T-helper 22 cell (primary cell): Measurements from ENCODE around the gene COL9A2.

ENCODE experiments used
- DNase-seq: peaks from one replicate; pipeline ENCODE4 v3.0.0-alpha.2; 2020; ENCODE audit warnings: low read depth

COL9A2 gene

DNA sequence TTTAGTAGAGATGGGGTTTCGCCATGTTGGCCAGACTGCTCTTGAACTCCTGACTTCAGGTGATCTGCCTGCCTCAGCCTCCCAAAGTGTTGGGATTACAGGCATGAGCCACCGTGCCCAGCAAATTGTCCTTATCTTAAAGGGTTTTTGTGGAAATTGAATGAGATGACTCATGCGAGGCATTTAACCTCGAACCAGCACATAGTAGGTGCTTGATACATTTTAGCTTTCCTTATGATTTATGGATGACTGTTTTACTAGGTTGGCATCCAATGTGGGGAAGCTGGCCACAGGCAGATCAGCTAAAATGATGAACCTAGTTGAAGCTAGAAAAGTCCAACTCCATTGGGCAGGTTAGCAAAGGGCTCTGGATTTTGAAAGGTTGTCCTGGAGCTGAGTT, 1.4 kb upstream of the COL9A2 start:
- DNase-seq: no peak

DNA sequence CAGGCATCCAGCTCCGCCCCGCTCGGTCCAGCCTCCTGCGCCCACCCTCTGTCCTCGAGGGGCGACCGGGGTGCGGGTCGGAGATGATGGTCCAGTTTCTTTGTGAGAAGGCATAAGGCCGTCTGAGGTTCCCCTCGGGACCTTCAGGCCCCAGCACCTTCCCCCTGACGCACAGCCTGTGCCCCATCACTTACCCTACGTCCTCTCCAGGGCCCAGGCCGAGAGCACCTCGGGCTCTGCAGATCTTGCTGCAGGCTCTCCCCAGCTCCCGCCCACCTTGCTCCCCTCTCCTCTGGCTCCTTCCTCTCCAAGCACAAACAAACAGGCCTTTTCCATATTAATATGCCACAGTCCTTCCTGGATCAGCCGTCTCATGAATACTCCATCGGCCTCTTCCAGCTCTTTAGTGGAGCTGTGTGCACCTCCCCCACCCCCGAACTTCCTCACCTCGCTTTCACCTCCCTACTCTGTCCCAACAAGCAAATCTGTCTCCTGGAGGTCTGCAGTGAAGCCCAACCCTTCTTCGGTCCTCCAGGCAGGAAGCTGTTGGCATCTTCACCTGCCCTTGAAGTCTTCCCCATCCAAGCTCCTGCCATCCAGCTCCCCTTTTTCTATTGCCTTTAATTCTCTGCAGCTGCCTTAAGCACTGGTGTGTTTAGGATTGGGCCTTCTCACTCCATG, 448 bp upstream of the COL9A2 start:
- no peak for DNase-seq

DNA sequence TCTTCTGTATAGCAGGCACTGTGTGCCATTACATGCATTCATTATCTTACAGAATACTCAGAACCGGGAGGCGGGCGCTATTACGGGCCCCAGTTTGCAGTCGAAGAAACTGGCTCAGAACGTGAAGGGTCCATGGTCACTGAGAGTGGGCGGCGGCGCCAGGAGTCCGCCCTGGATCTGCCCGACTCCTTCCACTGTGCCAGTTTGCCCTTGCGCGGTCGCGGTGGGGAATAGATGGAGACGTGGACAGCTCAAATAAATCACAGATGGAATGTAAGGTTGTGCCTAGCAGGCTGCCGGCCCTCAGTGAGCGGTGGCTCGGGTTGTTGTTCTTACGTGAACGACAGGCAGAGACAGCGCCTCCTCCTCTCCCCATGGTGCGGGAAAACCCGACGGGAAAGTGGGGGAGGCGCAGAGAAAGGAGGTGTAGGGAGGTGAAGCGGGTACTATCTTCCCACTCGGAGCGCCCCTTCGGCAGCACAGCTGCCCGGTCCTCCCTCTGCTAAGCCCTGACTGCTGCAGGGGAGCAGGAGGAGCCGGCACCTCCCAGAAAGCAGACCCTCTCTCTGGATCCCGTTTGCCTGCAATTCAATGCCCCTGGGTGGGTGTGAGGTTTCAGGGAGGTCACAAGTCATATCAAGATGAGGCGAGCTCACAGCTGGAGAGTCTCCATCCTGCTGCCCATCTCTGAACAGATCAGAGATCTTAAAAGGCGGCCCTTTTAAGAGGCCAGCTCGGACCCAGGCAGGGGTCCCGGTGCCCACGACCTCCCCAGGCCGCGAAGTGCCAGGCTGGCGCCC, 1.1 kb downstream of the COL9A2 start:
- no peak for DNase-seq

DNA sequence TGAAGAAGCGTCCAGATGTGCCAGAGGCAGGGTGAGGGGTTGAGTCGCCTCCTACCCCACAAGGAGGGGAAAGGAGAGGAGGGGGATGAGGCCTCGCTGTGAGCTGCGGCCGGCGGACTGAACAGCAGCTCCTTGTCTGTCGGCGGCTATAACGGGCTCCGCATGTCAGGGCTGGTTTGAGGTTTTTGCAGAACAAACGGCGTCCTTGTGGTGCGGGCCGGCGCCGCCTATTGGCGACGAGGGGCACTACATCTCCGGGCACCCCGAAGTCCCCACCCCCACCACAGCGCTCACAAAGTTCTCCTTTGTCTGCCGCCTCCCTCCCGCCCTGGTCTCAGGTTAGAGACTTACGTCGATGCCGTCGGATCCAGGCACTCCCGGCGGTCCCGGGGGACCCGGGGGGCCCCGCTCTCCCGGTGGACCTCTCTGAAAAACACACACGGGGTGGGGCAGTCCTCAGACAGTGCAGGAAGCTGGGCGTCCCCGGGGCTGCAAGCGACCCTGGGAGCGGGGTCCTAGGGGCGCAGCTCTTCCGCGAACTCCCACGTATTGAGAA, 1.8 kb downstream of the COL9A2 start:
- DNase-seq: peak; percentile 64

DNA sequence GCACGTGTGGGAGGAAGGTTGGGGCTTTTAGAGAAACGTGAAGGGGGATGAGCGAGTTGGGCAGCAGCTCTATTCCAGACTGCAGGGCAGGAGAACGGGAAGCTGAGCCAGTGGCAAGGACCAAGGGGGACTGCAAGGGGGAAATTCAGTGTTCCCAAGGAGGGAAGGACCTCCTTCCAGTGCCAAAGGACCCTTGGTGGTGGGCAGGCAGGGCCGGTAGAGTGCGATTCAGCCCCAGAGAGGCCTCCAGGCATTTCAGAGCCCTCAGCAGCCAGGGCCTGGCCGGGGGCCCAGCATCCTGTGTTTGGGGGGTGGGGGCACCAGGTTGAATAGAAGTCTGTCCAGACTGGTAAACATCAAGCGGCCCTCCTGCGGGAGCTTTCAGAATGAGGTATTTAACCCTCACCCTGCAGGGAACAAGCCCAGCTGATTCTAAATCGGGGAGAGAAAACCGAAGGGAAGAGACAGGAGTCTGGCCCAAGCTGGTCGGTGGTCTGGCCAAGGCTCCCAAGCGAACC, 2.3 kb downstream of the COL9A2 start:
- DNase-seq: no peak

DNA sequence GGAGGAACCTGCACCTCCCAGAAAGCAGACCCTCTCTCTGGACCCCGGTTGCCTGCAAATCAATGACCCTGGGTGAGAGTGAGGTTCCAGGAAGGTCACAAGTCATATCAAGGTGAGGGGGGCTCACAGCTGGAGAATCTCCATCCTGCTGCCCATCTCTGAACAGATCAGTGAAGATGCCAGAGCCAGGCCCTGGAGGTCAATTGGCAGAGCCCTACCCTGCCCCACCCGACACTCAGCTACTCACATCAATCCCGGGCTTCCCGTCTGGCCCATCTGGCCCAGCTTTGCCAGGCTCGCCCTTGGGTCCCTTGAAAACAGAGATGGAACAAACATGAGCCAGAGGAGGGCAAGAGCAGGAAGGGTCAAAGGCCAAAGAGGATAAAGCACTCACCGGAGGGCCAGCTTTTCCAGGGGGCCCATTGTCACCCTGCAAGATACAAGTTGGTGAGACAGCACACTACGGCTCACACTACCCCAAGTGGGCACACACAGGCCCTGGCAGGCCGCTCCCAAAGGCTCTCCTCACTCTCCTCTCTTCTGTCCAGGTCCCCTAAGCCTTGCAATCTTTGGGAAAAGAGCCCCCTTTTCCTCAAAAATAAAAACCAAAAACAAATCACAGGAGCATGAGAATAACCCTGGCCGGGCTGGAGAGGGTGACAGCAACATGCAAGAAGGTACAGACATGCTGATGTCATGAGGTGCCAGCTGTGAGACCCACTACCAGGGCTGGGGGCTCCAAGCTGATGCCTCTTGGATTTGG, 2.9 kb downstream of the COL9A2 start:
- DNase-seq: no peak

DNA sequence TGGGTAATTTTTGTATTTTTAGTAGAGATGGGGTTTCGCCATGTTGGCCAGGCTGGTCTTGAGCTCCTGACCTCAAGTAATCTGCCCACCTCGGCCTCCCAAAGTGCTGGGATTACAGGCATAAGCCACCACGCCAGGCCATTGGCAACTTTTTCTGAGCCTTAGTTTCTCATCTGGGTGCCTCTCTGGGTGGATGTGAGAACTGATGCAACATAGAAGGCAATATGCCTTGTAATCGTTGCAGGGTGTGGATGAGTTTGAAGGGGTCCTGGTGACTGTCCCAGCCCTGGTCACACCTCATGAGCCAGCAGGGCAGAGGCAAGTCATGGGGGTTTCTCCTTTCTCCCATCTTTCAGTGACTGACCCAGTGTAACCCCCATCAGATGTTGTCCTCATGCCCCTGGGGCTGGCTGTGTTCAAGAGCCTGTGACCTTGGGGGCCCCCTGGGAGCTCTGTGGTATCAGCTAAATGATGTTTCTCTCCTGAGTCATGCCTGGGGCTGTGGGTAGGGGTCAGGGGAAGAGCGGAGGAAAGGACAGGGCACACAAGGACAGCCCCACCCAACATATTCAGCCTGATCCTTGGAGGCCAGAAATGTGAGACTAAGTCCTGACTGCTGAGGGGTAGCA, 3.6 kb downstream of the COL9A2 start:
- DNase-seq: no peak

DNA sequence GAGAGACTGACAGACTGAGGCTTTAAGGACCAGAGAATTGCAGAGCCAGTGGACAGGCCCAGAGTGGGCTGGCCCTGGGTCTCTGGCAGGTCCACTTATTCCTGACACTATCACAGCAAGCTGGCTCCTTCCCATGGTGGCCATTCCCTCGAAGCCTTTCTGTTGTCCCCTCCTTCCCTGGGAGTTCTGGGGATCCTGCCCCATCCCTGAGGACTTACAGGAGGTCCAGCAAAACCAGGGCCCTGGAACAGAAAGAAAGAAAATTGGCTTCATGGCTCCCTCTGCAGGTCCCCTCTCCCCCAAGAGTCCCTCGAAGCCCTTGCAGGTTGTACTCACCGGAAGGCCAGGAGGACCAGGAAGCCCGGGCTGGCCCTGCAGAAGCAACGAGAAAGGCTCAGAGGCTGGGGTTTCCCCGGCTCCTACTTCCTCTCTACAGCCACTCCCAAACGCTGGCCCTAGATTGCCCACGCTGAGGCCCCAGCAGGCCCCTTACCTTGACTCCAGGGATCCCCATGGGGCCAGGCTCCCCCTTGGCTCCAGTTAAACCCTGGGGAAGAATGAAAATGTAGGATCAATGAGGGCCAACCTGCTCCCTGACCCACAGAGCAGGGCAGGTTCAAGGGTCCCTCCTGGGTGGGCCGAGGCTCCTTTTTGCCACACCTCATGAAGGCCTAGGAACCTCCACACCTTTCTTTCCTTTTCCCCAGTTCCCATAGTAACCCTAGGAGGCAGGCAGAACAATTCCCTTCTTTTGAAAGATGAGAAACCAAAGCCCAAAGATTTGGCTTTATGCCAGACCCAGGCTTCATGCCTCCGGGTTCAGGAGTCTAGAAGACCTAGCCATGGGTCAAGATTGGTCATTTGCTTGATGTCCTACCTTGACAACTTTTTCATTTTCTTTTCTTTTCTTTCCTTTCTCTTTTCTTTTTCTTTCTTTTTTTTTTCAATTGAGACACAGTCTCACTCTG, 4.6 kb downstream of the COL9A2 start:
- DNase-seq: no peak

DNA sequence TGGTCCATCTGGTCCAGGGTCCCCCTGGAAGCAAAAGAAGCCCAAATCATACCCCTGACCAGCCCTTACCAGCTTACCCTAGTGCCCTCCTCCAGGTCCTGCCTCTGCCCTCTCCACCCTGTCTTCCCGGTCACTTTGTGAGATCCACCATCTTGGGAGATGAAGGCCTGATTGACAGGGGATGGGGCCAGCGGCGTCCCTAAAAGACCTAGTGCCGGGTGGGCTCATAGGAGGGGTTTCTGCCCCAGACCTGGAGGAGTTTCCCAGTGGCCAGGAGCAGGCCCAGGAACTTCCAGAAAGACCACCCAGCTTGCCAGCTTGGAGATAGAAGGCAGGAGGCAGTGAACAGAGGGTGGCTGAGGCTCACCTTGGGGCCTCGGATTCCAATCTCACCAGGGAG, 5.4 kb downstream of the COL9A2 start:
- no peak for DNase-seq

DNA sequence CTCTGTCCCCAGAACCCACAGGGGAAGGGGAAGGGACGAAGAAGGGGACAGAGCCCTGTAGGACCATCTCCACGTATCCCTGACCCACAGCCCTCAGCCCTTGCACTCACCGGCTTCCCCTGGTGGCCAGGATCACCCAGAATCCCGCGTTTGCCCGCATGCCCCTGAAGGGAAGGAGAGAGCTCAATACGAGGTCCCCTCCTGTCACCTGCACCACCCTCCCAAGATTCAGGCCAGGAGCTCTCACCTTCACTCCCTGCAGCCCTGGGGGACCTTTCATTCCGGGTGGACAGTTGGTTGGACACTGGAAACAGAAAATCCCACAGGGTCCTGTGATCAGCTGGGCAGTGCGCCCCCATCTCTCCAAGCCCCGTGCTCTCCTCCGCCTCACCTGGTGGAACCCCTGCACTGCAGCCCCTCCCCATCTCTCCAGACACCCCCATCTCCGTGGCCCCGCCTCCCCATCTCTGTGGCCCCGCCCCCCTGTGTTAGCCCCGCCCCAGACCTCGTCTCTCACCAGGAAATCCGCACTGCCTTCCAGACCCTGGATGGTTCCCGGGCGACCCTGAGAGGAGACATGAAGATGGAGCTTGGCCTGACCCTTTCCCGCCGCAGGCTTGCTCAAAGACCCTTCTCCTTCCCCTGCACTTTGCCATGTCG, 6.0 kb downstream of the COL9A2 start:
- no peak for DNase-seq

DNA sequence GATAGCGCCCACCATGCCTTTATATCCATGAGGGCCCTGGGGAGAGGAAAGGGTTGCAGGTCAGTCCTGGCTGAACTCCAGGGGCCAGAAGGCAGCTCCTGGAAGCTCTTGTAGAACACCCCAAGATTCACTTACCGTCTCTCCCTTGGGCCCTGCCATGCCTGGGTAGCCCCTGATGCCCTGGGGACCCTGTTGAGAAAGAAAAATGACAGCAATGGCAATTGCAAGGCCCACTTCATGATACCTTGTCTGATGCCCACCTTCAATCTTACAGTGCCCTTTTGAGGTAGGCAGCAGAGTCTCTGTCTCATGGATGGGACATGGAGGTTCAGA, 7.0 kb downstream of the COL9A2 start:
- no peak for DNase-seq

DNA sequence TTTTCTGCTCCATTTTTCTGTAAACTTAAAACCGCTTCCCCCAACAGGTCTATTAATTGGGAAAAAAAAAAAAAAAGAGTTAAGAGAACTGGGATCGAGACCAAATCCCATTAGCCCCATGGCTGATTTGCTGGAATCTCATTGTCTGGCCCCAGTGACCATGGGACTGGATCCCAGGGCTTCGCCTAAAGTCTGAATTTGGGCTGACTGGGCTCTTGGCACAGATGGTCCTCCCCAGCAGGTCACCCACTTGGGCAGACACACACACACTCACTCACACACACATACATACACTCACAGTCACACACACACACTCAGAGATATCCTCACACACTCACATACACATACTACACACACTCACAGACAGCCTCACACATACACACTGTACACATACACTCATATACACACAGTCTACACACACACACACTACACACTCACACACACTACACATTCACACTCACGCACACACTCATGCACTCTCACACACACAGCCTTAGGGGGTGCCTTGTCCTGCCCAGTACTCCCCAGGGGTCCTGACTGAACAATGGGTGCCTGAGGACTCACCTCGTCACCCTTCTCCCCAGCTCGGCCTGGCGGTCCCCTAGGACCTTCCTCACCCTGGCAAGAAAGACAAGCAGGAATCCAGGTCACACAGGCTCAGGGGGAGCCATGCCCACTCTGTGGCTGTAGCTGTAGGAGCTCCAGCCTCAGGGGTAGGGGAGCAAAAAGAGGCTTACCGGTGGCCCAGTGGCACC, 7.5 kb downstream of the COL9A2 start:
- no peak for DNase-seq

DNA sequence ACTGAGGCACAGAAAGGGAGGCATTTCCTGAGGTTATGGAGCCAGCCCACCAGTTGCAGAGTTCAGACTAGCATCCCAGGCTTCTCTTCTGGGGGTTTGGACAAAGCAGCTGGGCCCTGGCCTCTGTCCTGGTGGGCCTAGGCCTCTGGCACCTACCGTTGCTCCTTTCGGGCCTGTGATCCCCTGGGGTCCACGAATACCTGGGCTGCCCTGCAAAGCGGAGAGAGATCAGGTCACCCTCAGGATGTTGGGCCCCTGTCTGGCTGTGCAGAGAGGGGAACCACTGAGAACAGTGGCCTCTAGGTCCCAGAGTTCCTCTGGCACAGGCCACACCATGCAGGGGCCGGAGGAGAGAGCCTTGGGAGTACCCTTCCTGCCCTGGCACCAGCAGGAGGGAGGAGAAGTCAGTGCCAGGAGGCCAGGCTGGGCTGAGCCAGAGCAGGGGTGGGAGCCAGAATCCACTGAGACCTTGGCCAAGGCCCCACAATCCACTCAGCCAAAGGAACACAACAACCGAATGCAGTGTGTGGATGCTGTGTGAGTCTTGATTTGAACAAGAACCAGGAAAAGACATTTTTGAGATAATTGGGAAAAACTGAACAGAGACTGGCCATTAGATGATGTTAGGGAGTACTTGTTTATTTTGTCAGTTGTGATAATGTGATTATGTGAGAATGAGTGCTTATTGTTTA, 8.9 kb downstream of the COL9A2 start:
- no peak for DNase-seq

DNA sequence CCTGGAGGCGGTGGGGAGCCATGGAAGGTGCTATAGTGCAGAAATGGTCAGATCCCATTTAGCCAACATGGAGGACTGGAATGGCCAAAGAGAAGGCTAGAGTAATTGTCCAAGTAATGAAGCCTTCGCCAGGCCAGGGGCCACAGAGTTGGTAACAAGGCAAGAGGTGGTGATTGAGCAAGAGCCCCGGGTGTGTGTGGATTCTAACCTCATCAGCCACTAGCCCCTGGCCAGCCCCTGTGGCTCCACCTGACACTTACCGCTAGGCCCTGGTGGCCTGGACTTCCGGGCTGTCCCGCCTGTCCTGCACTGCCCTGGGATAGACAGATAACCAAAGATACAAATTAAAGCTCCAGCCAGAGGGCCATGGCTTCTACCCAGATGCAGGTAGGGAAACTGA, 9.9 kb downstream of the COL9A2 start:
- DNase-seq: no peak

DNA sequence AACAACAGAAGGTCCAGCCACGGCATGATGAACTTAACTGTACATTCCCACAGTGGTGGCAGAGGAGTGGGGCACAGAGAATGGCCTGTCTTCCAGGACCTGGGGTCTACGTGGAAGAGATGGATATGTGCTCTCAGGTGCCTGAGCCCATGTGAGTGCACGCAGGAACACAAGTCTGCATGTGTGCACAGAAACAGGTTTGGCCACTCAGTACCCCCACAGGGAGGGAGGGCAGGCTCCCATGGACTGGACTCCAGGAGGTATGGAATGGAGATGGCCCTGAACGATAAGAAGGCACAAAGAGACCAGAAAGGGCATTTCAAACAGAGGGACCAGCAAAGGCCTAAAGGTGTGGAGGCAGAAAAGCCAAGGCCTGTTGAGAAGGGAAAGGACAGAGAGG, 10.8 kb downstream of the COL9A2 start:
- no peak for DNase-seq

DNA sequence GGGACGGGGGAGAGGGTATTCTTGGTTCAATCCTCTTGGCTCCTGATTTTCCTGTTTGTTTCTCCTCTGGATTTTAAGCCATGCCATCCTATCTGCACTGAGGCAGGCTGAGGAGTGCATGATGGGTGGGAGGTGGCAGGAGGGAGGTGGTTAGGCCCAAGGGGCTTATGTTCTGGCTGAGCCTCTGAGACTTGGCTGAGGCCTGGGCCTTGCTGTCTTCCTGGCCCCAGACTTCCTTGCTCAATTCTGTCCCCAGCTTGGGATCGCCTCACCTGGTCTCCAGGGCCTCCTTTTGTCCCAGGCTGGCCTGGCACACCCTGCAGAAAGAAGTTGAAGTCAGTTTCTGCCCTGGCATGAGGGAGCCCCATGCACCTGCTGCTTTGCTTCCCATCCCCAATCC, 11.2 kb downstream of the COL9A2 start:
- no peak for DNase-seq

DNA sequence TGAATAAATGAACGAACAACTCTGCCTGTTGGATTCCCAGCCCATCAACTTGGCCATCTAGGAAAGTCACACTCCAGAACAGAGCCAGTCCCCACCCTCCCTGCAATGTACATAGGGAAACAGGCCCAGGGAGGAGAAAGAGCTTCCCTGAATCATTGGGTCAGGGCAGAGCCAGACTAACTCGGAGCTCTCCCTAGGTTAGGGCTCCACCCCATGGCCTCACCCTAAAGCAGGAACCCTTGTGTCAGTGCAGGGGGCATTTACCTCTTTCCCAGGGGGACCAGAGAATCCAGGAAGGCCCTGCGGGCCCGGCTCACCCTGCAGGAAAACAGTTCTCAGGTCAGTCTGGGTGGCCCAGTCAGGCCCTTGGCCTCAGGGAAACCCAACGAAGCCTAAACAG, 11.6 kb downstream of the COL9A2 start:
- no peak for DNase-seq

DNA sequence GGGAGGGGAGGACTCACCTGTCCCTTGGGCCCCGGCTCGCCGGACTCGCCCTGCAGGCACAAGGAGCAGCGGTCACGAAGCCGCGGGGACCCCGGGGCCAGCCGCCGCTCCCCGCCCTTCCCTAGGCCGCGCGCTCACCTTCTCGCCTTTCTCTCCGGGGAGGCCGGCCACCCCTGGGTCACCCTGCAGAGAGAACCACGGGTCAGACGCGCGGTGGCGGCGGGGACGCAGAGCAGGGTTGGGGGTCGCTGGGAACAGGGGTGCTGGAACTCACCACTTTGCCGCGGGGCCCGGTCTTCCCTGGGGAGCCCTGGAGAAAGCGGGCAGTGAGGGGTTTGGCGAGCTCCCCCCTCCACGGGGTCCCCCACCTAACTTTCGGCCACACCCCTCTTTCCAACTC, 13.3 kb downstream of the COL9A2 start:
- no peak for DNase-seq
